GM19099 (cell line): ENCODE data around the gene TRIP6.

ENCODE experiments used
- POLR2A ChIP-seq: IDR thresholded peaks from 3 replicates; pipeline ENCODE4 v1.6.1; 2011; ENCODE audit warnings: low read depth; ENCODE audit not compliant: insufficient read length; ENCODE audit errors: extremely low read depth

The TRIP6 gene

GRCh38 chr7:100829150-100829716 lies 38.0 kb upstream of the TRIP6 start:
- TF ChIP-seq POLR2A, result no peak

GRCh38 chr7:100830396-100830795 lies 36.8 kb upstream of the TRIP6 start:
- no peak for TF ChIP-seq POLR2A

DNA sequence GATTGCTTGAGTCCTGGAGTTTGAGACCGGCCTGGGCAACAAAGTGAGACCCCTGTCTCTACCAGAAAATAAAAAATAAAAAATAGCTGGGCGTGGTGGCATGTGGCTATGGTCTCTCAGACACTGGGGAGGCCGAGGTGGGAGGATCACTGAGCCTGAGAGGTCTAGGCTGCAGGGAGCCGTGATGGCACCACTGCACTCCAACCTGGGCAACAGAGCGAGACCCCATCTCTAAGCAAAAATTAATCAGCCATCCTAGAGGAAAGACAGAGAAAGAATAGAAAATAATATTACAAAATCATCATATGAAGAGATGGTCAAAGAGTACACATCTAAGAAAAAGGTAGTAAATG lies 34.9 kb upstream of the TRIP6 start:
- TF ChIP-seq POLR2A, result no peak

DNA sequence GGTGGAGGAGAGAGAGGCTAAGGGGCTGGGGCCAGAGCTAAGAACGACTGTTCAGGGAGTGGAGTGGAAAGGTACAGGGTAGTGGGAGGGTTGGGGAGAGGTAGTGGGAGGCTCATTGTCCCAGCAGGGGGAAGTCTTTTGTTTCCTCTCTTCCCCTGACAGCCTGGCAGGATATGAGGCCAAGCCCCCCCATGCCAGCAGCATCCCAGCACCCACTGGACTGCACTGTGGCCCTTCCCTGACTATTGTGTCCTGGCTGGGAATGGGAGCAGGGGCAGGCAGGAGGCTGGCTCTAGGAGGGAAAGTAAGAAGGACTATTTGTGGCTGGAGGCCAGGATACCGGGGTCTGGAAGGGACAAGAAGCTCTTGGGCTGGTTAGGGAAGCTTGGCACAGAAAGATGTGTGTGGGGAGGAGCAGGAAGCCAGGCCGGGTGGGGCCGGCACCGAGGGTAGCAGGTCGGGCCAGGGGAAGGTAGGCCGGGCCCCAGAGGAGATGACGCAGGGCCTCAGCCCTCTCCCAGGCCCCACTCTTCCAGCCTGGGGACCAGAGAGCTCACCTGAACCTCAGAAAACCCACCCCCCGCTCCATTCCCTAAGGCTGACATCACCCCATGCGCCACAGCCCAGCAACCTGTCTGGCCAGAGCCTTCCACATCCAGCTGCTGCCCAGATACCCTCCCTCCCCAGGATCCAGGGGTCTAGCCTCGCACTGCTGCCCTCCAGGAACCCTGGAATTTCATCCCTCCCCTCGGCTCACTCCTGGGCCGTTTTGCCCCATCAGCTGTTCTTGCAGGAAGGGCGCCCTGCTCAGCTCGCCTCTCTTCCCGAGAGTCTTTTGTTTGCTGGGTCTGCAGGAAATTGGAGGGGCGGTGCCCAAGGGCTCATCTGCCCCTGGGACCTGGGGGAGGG lies 31.0 kb upstream of the TRIP6 start:
- TF ChIP-seq POLR2A, result no peak

- TF ChIP-seq POLR2A, result no peak
These were observed 30.4 kb upstream of the TRIP6 start for GRCh38 chr7:100836812-100837098.

DNA sequence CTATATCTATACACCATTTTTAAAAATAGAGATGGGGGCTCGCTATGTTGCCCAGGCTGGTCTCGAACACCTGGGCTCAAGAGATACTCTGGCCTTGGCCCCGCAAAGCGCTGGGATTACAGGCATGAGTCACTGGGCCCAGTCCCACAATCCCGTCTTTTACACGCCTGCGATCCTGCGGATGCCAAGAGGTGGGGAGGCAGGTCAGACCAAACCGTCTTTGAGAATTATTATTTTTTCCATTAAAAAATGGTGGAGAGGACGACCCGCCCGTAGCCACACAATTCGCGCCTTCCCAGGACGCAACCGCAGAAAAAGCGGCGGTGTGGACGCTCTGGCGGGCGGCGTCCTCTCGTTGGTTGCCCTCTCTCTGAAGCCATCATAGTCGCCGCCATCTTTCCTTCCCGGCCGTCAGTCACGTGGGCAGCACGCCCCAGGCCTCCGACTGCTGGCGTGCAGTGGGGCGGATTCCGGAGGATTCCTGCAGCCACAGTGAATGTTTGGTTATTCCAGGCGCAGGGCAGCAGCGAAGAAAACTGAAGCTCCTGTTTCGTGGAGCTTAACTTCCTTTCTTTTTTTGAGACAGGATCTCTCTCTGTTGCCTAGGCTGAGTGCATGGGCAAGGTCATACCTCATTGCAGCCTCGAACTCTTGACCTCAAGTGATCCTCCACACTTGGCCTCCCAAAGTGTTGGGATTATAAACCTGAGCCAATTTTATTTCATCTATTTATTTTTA lies 29.9 kb upstream of the TRIP6 start:
- peak; percentile 68 for TF ChIP-seq POLR2A

GRCh38 chr7:100839361-100839760 lies 27.8 kb upstream of the TRIP6 start:
- no peak for TF ChIP-seq POLR2A

DNA sequence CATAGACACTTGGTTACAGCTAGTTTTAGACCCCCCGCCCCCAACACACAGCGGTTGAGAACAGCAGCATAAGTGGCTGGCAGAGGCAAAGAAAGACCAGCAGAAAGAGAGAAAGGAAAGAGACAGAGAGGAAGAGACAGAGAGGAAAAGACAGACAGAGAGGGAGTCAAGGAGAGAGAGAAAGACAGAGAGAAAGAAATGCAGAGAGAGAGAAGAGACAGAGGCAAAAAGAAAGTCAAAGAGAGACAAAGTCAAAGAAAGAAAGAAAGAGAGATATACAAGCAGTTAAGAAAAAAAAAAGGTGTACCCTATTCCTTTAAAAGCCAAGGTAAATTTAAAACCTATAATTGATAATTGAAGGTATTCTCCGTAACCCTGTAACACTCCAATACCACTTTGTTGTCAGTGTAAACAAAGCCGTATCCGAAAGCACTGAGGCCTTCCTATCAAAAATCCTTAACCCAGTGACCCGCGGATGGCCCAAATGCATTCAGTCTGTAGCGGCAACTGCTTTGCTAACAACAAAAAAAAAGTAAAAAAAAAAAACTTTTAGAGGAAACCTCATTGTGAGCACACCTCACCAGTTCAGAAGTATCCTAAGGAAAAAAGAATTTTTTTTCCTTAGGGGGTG lies 26.6 kb upstream of the TRIP6 start:
- no peak for TF ChIP-seq POLR2A

DNA sequence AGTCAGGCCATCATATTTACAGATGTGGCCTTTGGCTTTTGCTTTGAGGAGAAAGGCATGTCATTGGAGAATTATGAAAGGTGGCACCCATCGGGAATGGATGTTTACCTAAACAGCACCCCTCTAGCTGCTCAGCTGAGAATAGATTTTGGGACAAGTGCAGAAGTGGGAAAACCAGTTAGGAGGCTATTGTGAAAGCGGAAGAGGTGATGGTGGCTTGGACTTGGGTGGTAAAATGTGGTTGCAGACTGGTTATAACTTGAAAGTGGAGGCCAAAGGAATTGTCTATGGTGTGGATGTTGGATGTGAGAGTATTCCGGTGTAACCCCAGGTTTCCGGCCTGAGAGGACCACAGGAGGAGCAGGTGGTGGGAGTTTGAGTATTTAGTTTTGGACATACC lies 19.8 kb upstream of the TRIP6 start:
- TF ChIP-seq POLR2A, result no peak

- TF ChIP-seq POLR2A, result peak; percentile 68
These were observed 14.9 kb upstream of the TRIP6 start, which contains the start of gene SLC12A9 for GRCh38 chr7:100852048-100852872. Gene SLC12A9 (plus strand): TSS chr7:100852713. CDS start chr7:100854198, 1,485 bp downstream.

DNA sequence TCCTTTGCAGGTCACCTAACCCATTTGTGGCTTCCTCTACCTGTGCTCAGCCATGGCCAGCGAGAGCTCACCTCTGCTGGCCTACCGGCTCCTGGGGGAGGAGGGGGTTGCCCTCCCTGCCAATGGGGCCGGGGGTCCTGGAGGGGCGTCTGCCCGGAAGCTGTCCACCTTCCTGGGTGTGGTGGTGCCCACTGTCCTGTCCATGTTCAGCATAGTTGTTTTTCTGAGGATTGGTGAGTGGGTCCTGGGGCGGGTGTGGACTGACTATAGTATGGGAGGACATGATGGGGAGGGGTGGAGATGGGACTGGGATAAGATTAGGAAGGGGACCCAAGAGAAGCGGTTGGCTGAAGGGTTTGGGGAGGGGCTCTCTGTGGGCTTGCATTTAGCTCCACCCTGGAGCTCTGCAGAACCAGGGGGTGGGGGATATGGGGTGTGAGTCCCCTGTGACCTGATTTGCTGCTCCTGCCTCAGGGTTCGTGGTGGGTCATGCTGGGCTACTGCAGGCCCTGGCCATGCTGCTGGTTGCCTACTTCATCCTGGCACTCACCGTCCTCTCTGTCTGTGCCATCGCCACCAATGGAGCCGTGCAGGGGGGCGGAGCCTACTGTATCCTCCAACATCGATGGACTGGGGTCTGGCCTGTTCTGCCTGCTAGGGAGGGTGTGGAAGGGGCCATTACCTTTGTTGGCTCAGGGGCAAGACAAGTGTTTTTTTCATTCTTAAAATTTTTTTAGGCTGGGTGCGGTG lies 12.9 kb upstream of the TRIP6 start:
- TF ChIP-seq POLR2A, result no peak

DNA sequence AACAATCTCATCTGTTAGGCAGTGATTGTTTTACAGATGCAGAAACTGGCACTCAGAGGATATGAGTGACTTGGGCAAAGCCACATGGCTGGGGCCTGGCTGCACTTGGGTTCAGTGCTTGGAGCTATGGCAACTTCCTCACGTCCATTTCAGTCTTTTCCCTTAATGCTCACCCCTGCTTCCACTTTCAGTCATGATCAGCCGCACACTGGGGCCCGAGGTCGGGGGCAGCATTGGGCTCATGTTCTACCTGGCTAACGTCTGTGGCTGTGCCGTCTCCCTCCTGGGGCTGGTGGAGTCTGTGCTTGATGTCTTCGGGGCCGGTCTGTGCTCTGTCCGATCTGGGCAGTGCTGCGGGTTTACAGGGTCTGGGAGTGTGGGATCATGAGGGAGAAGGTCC lies 11.7 kb upstream of the TRIP6 start:
- TF ChIP-seq POLR2A, result no peak

DNA sequence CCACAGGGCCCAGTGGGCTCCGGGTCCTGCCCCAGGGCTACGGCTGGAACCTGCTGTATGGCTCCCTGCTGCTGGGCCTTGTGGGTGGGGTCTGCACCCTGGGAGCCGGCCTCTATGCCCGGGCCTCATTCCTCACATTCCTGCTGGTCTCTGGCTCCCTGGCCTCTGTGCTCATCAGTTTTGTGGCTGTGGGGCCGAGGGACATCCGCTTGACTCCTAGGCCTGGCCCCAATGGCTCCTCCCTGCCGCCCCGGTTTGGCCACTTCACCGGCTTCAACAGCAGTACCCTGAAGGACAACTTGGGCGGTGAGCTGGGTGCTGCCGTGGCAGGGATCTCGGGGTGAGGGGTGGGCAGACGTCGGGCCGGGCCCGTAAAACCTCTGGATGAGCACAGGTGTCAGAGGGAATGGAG lies 10.3 kb upstream of the TRIP6 start:
- no peak for TF ChIP-seq POLR2A

GRCh38 chr7:100859856-100860255 lies 7.3 kb upstream of the TRIP6 start:
- TF ChIP-seq POLR2A, result no peak
